Osteocyte (in vitro differentiated cells): ENCODE data around the gene THOC7. TPM values are rescaled to one million over a fixed set of nuclear protein-coding genes. Genes with fewer than 3 reads are reported as not detected.

Experiments
- DNase-seq: peaks from one replicate; pipeline ENCODE4 v3.0.0; 2021; ENCODE audit warnings: mixed read lengths; ENCODE audit not compliant: unreplicated experiment; ENCODE audit errors: extremely low spot score
- H3K27ac Mint-ChIP-seq: one replicate; pipeline ENCODE4 v1.8.0; 2021; ENCODE audit warnings: mild to moderate bottlenecking, mixed read lengths; ENCODE audit not compliant: unreplicated experiment
- H3K27me3 Mint-ChIP-seq: one replicate; pipeline ENCODE4 v1.8.0; 2021; ENCODE audit warnings: mixed read lengths; ENCODE audit not compliant: unreplicated experiment
- H3K36me3 Mint-ChIP-seq: one replicate; pipeline ENCODE4 v1.8.0; 2021; ENCODE audit warnings: mixed read lengths; ENCODE audit not compliant: unreplicated experiment
- H3K4me1 Mint-ChIP-seq: one replicate; pipeline ENCODE4 v1.8.0; 2021; ENCODE audit warnings: mixed read lengths; ENCODE audit not compliant: unreplicated experiment
- H3K4me3 Mint-ChIP-seq: one replicate; pipeline ENCODE4 v1.8.0; 2021; ENCODE audit warnings: mild to moderate bottlenecking, moderate library complexity, mixed read lengths; ENCODE audit not compliant: unreplicated experiment
- H3K9me3 Mint-ChIP-seq: one replicate; pipeline ENCODE4 v1.8.0; 2021; ENCODE audit warnings: mixed read lengths; ENCODE audit not compliant: unreplicated experiment
- total RNA-seq: library from RNA; stranded (reverse); gene quantifications from 2 replicates; pipeline ENCODE4 v1.2.1, GENCODE V29; 2021
- TF ChIP-seq, protein P1 (sequence below): fragments of 200-600 bp; sonication (generic); IDR thresholded peaks from 2 replicates; pipeline ENCODE4 v1.5.0; 2021; ENCODE audit warnings: antibody characterized with exemption, mild to moderate bottlenecking, moderate library complexity

THOC7 gene
- total RNA-seq, 1 donor from 2014 or later = 59.4 TPM

GRCh38 chr3:63910891-63911290 lies 47.3 kb upstream of the THOC7 start:
- Mint-ChIP-seq H3K27ac (peak overlapping the region; percentile 94), H3K4me1 (peaks cover 33% of the 10 kb centered on the region), H3K27me3 (no peaks in the 10 kb centered on the region), H3K36me3 (peaks cover 3% of the 10 kb centered on the region), H3K4me3 (peak overlapping the region; percentile 88), H3K9me3 (no peaks in the 10 kb centered on the region)
- TF ChIP-seq, protein P1, sequence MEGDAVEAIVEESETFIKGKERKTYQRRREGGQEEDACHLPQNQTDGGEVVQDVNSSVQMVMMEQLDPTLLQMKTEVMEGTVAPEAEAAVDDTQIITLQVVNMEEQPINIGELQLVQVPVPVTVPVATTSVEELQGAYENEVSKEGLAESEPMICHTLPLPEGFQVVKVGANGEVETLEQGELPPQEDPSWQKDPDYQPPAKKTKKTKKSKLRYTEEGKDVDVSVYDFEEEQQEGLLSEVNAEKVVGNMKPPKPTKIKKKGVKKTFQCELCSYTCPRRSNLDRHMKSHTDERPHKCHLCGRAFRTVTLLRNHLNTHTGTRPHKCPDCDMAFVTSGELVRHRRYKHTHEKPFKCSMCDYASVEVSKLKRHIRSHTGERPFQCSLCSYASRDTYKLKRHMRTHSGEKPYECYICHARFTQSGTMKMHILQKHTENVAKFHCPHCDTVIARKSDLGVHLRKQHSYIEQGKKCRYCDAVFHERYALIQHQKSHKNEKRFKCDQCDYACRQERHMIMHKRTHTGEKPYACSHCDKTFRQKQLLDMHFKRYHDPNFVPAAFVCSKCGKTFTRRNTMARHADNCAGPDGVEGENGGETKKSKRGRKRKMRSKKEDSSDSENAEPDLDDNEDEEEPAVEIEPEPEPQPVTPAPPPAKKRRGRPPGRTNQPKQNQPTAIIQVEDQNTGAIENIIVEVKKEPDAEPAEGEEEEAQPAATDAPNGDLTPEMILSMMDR = no peak
- no peak for DNase-seq

DNA sequence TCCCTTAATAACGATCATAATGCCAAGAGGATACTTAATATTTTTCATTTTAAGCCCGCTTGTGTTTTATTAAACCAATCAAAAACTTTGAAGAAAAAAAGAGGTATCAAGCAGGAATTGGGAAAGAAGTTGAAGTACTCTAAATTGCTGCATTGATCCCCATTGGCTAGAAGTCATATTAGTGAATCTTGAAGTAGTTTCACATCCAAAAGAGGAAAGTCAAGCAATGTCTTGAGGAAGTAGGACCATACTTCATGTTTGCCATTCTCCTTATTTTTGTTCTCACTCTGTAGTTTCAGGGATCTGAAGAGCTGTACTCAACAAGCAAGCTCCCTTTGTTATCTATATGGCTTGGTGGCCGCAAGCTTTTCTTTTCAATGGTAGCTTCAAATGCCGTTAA lies 46.4 kb upstream of the THOC7 start:
- no peak for DNase-seq
- Mint-ChIP-seq H3K4me3 (no peak overlapping the region), H3K4me1 (peaks cover 33% of the 10 kb centered on the region), H3K9me3 (no peaks in the 10 kb centered on the region), H3K27ac (no peak overlapping the region), H3K27me3 (no peaks in the 10 kb centered on the region), H3K36me3 (peaks cover 3% of the 10 kb centered on the region)
- TF ChIP-seq, protein P1 = no peak

DNA sequence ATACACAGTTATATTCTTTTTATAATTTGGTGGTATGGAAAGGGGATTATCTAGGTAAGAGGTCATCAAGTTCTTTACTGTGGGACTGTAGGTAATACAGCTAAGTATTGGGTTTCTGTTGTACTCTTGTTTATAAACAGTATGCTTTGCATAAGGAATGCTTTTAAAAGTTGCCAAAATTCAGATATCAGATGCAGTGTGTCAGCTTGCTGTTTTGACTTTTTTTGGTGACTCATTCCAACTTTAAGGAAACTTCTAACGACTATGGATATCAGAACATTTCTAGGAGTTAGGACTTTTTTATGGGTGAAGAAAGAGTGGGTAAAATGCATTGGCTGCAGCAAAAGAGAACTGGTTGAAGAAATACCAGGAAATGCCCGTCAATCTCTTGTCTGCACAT lies 45.8 kb upstream of the THOC7 start:
- Mint-ChIP-seq H3K4me1 (peaks cover 33% of the 10 kb centered on the region), H3K27ac (no peak overlapping the region), H3K36me3 (peaks cover 3% of the 10 kb centered on the region), H3K27me3 (no peaks in the 10 kb centered on the region), H3K9me3 (no peaks in the 10 kb centered on the region), H3K4me3 (no peak overlapping the region)
- no peak for DNase-seq
- TF ChIP-seq, protein P1 = no peak

- no peak for DNase-seq
- Mint-ChIP-seq H3K27me3 (no peaks in the 10 kb centered on the region), H3K27ac (no peak overlapping the region), H3K4me3 (no peak overlapping the region), H3K4me1 (peaks cover 30% of the 10 kb centered on the region), H3K36me3 (peaks cover 3% of the 10 kb centered on the region), H3K9me3 (no peaks in the 10 kb centered on the region)
- TF ChIP-seq, protein P1 = no peak
These were observed 45.2 kb upstream of the THOC7 start for GRCh38 chr3:63908776-63909175.

DNA sequence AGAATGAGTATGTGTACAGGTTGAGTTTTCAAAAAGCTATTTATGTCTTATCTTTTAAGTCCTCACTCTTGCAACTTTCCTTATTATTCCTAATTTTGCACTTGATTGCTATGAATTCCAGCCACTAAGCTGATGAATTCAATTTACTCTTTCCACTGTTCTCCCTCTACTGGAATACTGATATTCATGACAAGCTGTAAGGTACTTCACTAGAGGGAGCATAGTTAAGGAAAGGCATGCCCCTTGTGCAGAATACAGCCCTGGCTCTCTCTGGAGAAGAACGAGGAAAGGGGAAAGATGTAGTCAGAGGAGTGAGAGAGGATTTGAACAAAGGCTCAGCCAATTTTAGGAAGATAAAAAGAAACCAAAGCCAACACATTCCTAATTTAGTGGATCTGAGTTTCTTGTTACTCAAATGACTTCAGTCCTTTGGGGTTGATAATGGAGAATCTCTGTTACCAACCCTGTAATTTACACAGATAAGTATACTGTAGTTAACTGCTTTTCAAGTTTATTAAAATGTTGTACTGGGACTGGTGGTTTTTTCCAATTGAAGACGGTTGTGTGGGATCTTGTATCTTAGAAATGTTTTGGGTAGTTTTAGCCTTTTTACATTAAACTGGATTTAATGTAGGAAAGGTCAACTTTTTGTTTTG lies 44.6 kb upstream of the THOC7 start:
- peaks cover 29% of the 10 kb centered on the region for H3K4me1 Mint-ChIP-seq
- no peaks in the 10 kb centered on the region for H3K27me3 Mint-ChIP-seq
- H3K27ac Mint-ChIP-seq = peak overlapping the region; percentile 9
- no peaks in the 10 kb centered on the region for H3K9me3 Mint-ChIP-seq
- no peak for DNase-seq
- H3K4me3 Mint-ChIP-seq = no peak overlapping the region
- TF ChIP-seq, protein P1 = peak; percentile 42
- H3K36me3 Mint-ChIP-seq = peaks cover 3% of the 10 kb centered on the region
